Neural cell (in vitro differentiated cells): ENCODE results near the gene OR13J1.

Experiments
- EP300 ChIP-seq: fragments of 450-650 bp; conservative IDR thresholded peaks from 2 replicates; pipeline ENCODE4 v1.6.1; 2014; ENCODE audit warnings: antibody characterized with exemption, mild to moderate bottlenecking, moderate library complexity; ENCODE audit not compliant: poor library complexity, severe bottlenecking
- EZH2 ChIP-seq: fragments of 200-600, 300-800 bp; shearing (Covaris generic), sonication (generic); IDR thresholded peaks from 2 replicates; pipeline ENCODE4 v1.6.1; 2014; ENCODE audit warnings: antibody characterized with exemption, low read length, borderline replicate concordance, mild to moderate bottlenecking; ENCODE audit not compliant: insufficient read depth, poor library complexity, severe bottlenecking
- POLR2AphosphoS5 ChIP-seq: IDR thresholded peaks from 2 replicates; pipeline ENCODE4 v1.6.1; 2012
- RAD21 ChIP-seq: fragments of 450-650 bp; conservative IDR thresholded peaks from 2 replicates; pipeline ENCODE4 v1.6.1; 2014; ENCODE audit warnings: antibody characterized with exemption, mild to moderate bottlenecking, moderate library complexity
- REST ChIP-seq: IDR thresholded peaks from 2 replicates; pipeline ENCODE4 v1.6.1; 2012; ENCODE audit warnings: borderline replicate concordance
- SMC3 ChIP-seq: fragments of 450-650 bp; conservative IDR thresholded peaks from 2 replicates; pipeline ENCODE4 v1.6.1; 2014; ENCODE audit warnings: antibody characterized with exemption, mild to moderate bottlenecking, moderate library complexity; ENCODE audit not compliant: poor library complexity
- TAF1 ChIP-seq: IDR thresholded peaks from 2 replicates; pipeline ENCODE4 v1.6.1; 2012; ENCODE audit warnings: low read depth
- TF ChIP-seq, protein P1 (sequence below): fragments of 450-650 bp; IDR thresholded peaks from 2 replicates; pipeline ENCODE4 v1.5.1; 2014; ENCODE audit warnings: antibody characterized with exemption, mild to moderate bottlenecking, moderate library complexity; ENCODE audit not compliant: poor library complexity, severe bottlenecking

DNA sequence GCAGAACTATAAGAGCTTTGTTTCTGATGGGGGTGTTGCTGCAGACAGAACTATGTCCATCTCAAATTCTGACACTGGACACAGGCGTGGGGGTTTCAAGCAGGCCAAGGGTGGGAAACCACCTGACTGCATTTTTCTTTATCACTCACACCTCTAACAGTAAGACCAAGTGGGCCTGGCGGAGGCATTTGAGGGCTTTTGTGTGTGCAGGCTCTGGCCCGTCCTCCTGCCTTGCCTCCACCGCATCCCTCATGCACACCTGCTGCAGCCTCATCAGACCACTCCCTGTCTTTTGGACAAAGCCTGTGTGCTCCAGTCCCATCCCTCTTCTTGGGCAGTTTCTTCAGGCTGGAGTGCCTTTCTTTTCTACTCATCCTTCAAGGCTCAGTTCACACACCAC is 7.9 kb downstream of the OR13J1 start:
- TF ChIP-seq RAD21 (no peak), EZH2 (no peak), POLR2AphosphoS5 (no peak), TAF1 (no peak), EP300 (no peak), SMC3 (no peak), REST (no peak)
- TF ChIP-seq, protein P1, sequence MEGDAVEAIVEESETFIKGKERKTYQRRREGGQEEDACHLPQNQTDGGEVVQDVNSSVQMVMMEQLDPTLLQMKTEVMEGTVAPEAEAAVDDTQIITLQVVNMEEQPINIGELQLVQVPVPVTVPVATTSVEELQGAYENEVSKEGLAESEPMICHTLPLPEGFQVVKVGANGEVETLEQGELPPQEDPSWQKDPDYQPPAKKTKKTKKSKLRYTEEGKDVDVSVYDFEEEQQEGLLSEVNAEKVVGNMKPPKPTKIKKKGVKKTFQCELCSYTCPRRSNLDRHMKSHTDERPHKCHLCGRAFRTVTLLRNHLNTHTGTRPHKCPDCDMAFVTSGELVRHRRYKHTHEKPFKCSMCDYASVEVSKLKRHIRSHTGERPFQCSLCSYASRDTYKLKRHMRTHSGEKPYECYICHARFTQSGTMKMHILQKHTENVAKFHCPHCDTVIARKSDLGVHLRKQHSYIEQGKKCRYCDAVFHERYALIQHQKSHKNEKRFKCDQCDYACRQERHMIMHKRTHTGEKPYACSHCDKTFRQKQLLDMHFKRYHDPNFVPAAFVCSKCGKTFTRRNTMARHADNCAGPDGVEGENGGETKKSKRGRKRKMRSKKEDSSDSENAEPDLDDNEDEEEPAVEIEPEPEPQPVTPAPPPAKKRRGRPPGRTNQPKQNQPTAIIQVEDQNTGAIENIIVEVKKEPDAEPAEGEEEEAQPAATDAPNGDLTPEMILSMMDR: no peak
